NCI-H748 treated with DMSO at 0.1 percent for 48 hours (cell line): ENCODE results near the gene MYL11.

Source experiments
- DNase-seq: peaks from one replicate; lab custom pipeline; 2025; lab: John Stamatoyannopoulos, UW

The MYL11 gene

GRCh38 chr16:30354423-30355143 lies 20.0 kb upstream of the MYL11 start:
- no peak for DNase-seq

GRCh38 chr16:30355144-30355953 lies 19.3 kb upstream of the MYL11 start, which contains the start of gene CD2BP2:
Gene CD2BP2 (minus strand): TSS chr16:30355308. CDS start chr16:30354681, 627 bp downstream.
- peak; percentile 79 for DNase-seq

- DNase-seq = no peak
Measured at GRCh38 chr16:30355954-30356308, 18.7 kb upstream of the MYL11 start.

- DNase-seq = no peak
Measured at GRCh38 chr16:30356401-30357084, 18.1 kb upstream of the MYL11 start.

GRCh38 chr16:30357085-30357714 lies 17.4 kb upstream of the MYL11 start:
- no peak for DNase-seq

GRCh38 chr16:30357715-30358576 lies 16.7 kb upstream of the MYL11 start:
- no peak for DNase-seq

GRCh38 chr16:30358577-30358936 lies 16.0 kb upstream of the MYL11 start:
- no peak for DNase-seq

GRCh38 chr16:30358990-30359870 lies 15.4 kb upstream of the MYL11 start:
- DNase-seq = no peak

GRCh38 chr16:30359871-30360170 lies 14.8 kb upstream of the MYL11 start:
- DNase-seq = no peak

- no peak for DNase-seq
Measured at GRCh38 chr16:30361180-30361579, 13.4 kb upstream of the MYL11 start.

GRCh38 chr16:30365200-30365599 lies 9.4 kb upstream of the MYL11 start:
- no peak for DNase-seq

GRCh38 chr16:30366511-30366910 lies 8.1 kb upstream of the MYL11 start:
- DNase-seq = no peak

GRCh38 chr16:30367349-30368009 lies 7.1 kb upstream of the MYL11 start:
- no peak for DNase-seq

- no peak for DNase-seq
Measured at GRCh38 chr16:30368122-30368791, 6.3 kb upstream of the MYL11 start.

- DNase-seq = no peak
Measured at GRCh38 chr16:30368792-30369090, 5.9 kb upstream of the MYL11 start.

GRCh38 chr16:30369091-30369937 lies 5.3 kb upstream of the MYL11 start:
- DNase-seq = no peak

GRCh38 chr16:30369938-30370455 lies 4.6 kb upstream of the MYL11 start:
- no peak for DNase-seq

- DNase-seq = peak; percentile 98
Measured at GRCh38 chr16:30370456-30371247, 4.0 kb upstream of the MYL11 start, which contains the start of gene TBC1D10B. Gene TBC1D10B (minus strand): TSS chr16:30370494. CDS start chr16:30370183, 311 bp downstream.
